HCT116 (cell line): ENCODE results near the gene TMEM234. TPM values are rescaled to one million over a fixed set of nuclear protein-coding genes. Genes with fewer than 3 reads are reported as not detected.

ENCODE experiments used
- ATAC-seq: fragments of 200-7000 bp; cut with Tn5 transposase; 2 replicates; pipeline ENCODE4 v1.9.1; 2020; ENCODE audit warnings: mild to moderate bottlenecking, moderate library complexity
- BruUV-seq: library from RNA; stranded (reverse); fragments of 400-500 nt; replicated peaks from 2 replicates; lab custom pipeline; 2021; lab: Mats Ljungman, UMichigan
- CTCF ChIA-PET: fragments of 300-600 bp; sonication (Branson Sonifier 250); formaldehyde crosslinking; loops from one replicate; lab custom pipeline; 2021; ENCODE audit warnings: antibody characterized with exemption; lab: Charles Lee
- POLR2A ChIA-PET: fragments of 300-600, 350-600 bp; sonication (Branson Sonifier 250); formaldehyde crosslinking; loops from one replicate; lab custom pipeline; 2021; ENCODE audit warnings: antibody characterized with exemption; lab: Charles Lee
- RAD21 ChIA-PET, 2 experiments: fragments of 300-600 bp; sonication (Branson Sonifier 250); formaldehyde crosslinking; loops; one replicate each; lab custom pipeline; 2023; ENCODE audit warnings: low total read pairs in 2 of 2; ENCODE audit not compliant: uncharacterized antibody in 2 of 2, unreplicated experiment in 2 of 2, low non-redundant PET in 1 of 2; lab: Charles Lee
- DNase-seq: peaks from one replicate; pipeline ENCODE4 v3.0.0-alpha.2; 2010; ENCODE audit warnings: low read depth, low spot score
- H2AFZ ChIP-seq: fragments of 200-600 bp; shearing (Covaris generic), sonication (generic); 2 replicates; pipeline ENCODE4 v1.6.1; 2017; ENCODE audit warnings: low read depth, mixed run types, mixed read lengths, antibody characterized with exemption, low read length; ENCODE audit not compliant: poor library complexity, severe bottlenecking
- H3K27ac ChIP-seq: 2 replicates; pipeline ENCODE4 v1.5.1; 2012; ENCODE audit warnings: low read depth, low read length
- H3K27me3 ChIP-seq: fragments of 200-600 bp; sonication (generic); 2 replicates; pipeline ENCODE4 v1.6.1; 2016; ENCODE audit warnings: mixed run types, low read length, mixed read lengths; ENCODE audit not compliant: insufficient read depth
- H3K36me3 ChIP-seq, 2 experiments: fragments of 200-500 bp in 1 of 2; fragments of 200-600 bp in 1 of 2; sonication (Bioruptor generic) in 1 of 2; sonication (generic) in 1 of 2; 2 replicates each; pipeline versions ENCODE4 v1.5.1 to v1.6.1; 2014 to 2016; ENCODE audit warnings: low read length in 2 of 2, inconsistent platforms in 1 of 2, mixed read lengths in 1 of 2, mixed run types in 1 of 2; ENCODE audit not compliant: insufficient read depth in 2 of 2, control insufficient read depth in 1 of 2
- H3K4me1 ChIP-seq, 2 experiments: fragments of 200-600 bp in 1 of 2; sonication (generic) in 1 of 2; 2 replicates each; pipeline versions ENCODE4 v1.5.1 to v1.6.1; 2012 to 2017; ENCODE audit warnings: low read length in 2 of 2, inconsistent platforms in 1 of 2, mild to moderate bottlenecking in 1 of 2, mixed read lengths in 1 of 2, mixed run types in 1 of 2, moderate library complexity in 1 of 2; ENCODE audit not compliant: insufficient read depth in 2 of 2, control insufficient read depth in 1 of 2
- H3K4me2 ChIP-seq: fragments of 200-600 bp; sonication (generic); 2 replicates; pipeline ENCODE4 v1.6.1; 2017; ENCODE audit warnings: mixed run types, low read length, mixed read lengths
- H3K4me3 ChIP-seq, 2 experiments: fragments of 200-600 bp in 1 of 2; sonication (generic) in 1 of 2; replicated peaks in 1 of 2; 2 replicates each; pipeline ENCODE4 v1.5.1; 2011 to 2016; ENCODE audit warnings: low read length in 2 of 2, control low read depth in 1 of 2, low read depth in 1 of 2, mild to moderate bottlenecking in 1 of 2, mixed read lengths in 1 of 2, mixed run types in 1 of 2
- H3K79me2 ChIP-seq: fragments of 200-600 bp; sonication (generic); 2 replicates; pipeline ENCODE4 v1.6.1; 2017; ENCODE audit warnings: mild to moderate bottlenecking, mixed run types, low read length, moderate library complexity, mixed read lengths; ENCODE audit not compliant: insufficient read depth
- H3K9ac ChIP-seq: fragments of 200-600 bp; sonication (generic); 2 replicates; pipeline ENCODE4 v1.6.1; 2016; ENCODE audit warnings: low read length, mixed read lengths
- H3K9me2 ChIP-seq: fragments of 200-600 bp; sonication (generic), shearing (Covaris generic); 2 replicates; pipeline ENCODE4 v1.6.1; 2017; ENCODE audit warnings: mixed run types, mild to moderate bottlenecking, moderate library complexity; ENCODE audit not compliant: insufficient read depth
- H3K9me3 ChIP-seq, 2 experiments: fragments of 200-500 bp in 1 of 2; fragments of 200-600 bp in 1 of 2; sonication (Bioruptor generic) in 1 of 2; sonication (generic) in 1 of 2; 2 replicates each; pipeline ENCODE4 v1.6.1; 2014 to 2017; ENCODE audit warnings: low read length in 2 of 2, mixed read lengths in 2 of 2, inconsistent platforms in 1 of 2, low read depth in 1 of 2, mild to moderate bottlenecking in 1 of 2, mixed run types in 1 of 2, moderate library complexity in 1 of 2; ENCODE audit not compliant: control insufficient read depth in 1 of 2, insufficient read depth in 1 of 2
- H4K20me1 ChIP-seq: fragments of 200-600 bp; sonication (generic), shearing (Covaris generic); 2 replicates; pipeline ENCODE4 v1.6.1; 2017; ENCODE audit warnings: mixed run types, mild to moderate bottlenecking, moderate library complexity; ENCODE audit not compliant: insufficient read depth
- CEBPB ChIP-seq: IDR thresholded peaks from 2 replicates; pipeline ENCODE4 v1.6.1; 2012; ENCODE audit warnings: low read depth
- ELF1 ChIP-seq: IDR thresholded peaks from 2 replicates; pipeline ENCODE4 v1.6.1; 2012; ENCODE audit warnings: low read depth, borderline replicate concordance
- EZH2phosphoT487 ChIP-seq: fragments of 200-600 bp; IDR thresholded peaks from 2 replicates; pipeline ENCODE4 v1.6.1; 2018; ENCODE audit warnings: antibody characterized with exemption, borderline replicate concordance
- TCF7L2 ChIP-seq: IDR thresholded peaks from 2 replicates; pipeline ENCODE4 v1.7.0; 2011; ENCODE audit warnings: borderline replicate concordance, inconsistent platforms; ENCODE audit not compliant: insufficient read depth, insufficient read length; ENCODE audit errors: extremely low read depth
- ZFX ChIP-seq: fragments of 450-650 bp; IDR thresholded peaks from 2 replicates; pipeline ENCODE4 v1.6.1; 2017
- ZNF274 ChIP-seq: fragments of 200-500 bp; sonication (Bioruptor generic); IDR thresholded peaks from 2 replicates; pipeline ENCODE4 v1.6.1; 2014; ENCODE audit warnings: mild to moderate bottlenecking, low read depth, low read length, inconsistent platforms
- intact Hi-C: fragments of 100-400 bp; cut with micrococcal nuclease; formaldehyde crosslinking; loops from 2 replicates; pipeline ENCODE4 v1.10.0; 2022
- total RNA-seq: library from RNA; stranded (reverse); gene quantifications from one replicate; pipeline ENCODE4 v1.2.1, GENCODE V29; 2021; ENCODE audit not compliant: unreplicated experiment
- TF ChIP-seq, protein P1 (sequence below), 3 experiments: fragments of 200-600 bp in 1 of 3; sonication (generic) in 1 of 3; IDR thresholded peaks in 2 of 3; conservative IDR thresholded peaks in 1 of 3; 2 replicates each; pipeline ENCODE4 v1.5.1; 2012 to 2017; ENCODE audit warnings: low read depth in 2 of 3, low read length in 2 of 3, antibody characterized with exemption in 1 of 3, borderline replicate concordance in 1 of 3, control low read depth in 1 of 3, mild to moderate bottlenecking in 1 of 3, mixed read lengths in 1 of 3, mixed run types in 1 of 3, moderate library complexity in 1 of 3; ENCODE audit not compliant: insufficient read depth in 1 of 3

TMEM234 gene
- total RNA-seq, 1 experiment from 2014 or later, result 12.3 TPM

DNA sequence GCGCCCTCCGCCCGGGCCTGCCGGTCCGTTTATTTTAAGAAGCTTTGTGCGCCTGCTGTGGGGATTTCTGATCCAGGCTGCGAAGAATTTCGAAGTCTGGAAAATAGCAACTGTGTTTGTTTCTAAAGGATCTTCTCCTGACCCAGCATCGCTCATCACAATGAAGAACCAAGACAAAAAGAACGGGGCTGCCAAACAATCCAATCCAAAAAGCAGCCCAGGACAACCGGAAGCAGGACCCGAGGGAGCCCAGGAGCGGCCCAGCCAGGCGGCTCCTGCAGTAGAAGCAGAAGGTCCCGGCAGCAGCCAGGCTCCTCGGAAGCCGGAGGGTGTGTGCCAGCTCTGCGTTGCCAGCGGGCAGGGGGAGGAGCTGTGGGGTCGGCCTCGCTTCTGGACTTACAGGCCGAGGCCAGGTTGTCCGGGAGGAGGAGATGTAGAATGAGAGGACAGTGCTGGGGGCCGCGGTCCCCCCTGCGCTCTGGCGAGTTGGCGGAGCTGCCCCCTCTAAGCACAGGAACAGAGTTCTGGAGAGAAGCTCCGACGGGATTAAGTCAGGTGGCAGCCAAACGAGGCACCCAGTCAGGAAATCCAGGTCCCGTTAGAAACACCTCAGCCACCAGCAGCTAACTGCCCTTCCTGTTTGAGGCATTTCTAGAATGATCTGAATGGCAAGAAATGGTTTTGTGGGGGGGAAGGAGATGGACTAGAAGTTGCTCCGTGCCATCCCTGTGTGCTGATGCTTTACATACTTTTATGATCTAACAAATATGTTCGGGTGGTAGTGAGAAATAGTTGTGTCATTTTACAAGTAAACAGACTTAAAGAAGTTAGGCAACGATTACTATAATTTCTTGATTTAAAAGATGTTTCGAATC is 41.7 kb downstream of the TMEM234 start:
- intact Hi-C loops, result no loop called here
- Histone ChIP-seq H3K79me2 (peaks cover 51% of the 10 kb centered on the region), H3K4me2 (peak overlapping the region; percentile 95), H3K27me3 (no peaks in the 10 kb centered on the region), H3K36me3 (peaks cover 24 to 38% of the 10 kb centered on the region in 2 experiments), H4K20me1 (peaks cover 6% of the 10 kb centered on the region; the same call in 1 of the 2 replicates), H3K9me3 (no peaks in the 10 kb centered on the region), H3K9ac (peak overlapping the region; percentile 95), H3K27ac (peak overlapping the region; percentile 69), H3K4me3 (peak overlapping the region; percentile 85 to 86), H3K9me2 (no peaks in the 10 kb centered on the region), H2AFZ (no peak overlapping the region), H3K4me1 (peaks cover 15 to 32% of the 10 kb centered on the region in 2 experiments)
- no TSS peak for BruUV-seq
- DNase-seq (no peak), ATAC-seq (peak; percentile 23)
- CTCF ChIA-PET, result no interaction called here
- RAD21 ChIA-PET, result no interaction called here
- POLR2A ChIA-PET, result interaction anchor here (1.1 to 1.5 kb wide), 3 partner anchors 26 to 155 kb away, joined by 4 to 7 read pairs (median 6); partner anchors contain the start of gene MARCKSL1
- TF ChIP-seq ELF1 (no peak), ZNF274 (no peak), CEBPB (no peak), ZFX (peak; percentile 5), TCF7L2 (no peak), EZH2phosphoT487 (no peak)
- TF ChIP-seq, protein P1, sequence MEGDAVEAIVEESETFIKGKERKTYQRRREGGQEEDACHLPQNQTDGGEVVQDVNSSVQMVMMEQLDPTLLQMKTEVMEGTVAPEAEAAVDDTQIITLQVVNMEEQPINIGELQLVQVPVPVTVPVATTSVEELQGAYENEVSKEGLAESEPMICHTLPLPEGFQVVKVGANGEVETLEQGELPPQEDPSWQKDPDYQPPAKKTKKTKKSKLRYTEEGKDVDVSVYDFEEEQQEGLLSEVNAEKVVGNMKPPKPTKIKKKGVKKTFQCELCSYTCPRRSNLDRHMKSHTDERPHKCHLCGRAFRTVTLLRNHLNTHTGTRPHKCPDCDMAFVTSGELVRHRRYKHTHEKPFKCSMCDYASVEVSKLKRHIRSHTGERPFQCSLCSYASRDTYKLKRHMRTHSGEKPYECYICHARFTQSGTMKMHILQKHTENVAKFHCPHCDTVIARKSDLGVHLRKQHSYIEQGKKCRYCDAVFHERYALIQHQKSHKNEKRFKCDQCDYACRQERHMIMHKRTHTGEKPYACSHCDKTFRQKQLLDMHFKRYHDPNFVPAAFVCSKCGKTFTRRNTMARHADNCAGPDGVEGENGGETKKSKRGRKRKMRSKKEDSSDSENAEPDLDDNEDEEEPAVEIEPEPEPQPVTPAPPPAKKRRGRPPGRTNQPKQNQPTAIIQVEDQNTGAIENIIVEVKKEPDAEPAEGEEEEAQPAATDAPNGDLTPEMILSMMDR (IDR thresholded peaks at IDR 0.05 in 2 of 3, conservative IDR thresholded peaks at IDR 0.05 in 1 of 3; ENCODE audit: borderline replicate concordance in 1 of 3, insufficient read depth in 1 of 3, low read depth in 2 of 3, low read length in 2 of 3), result no peak
